IPS-20b (cell line): ENCODE measurements around the gene CCDC102A.

Experiments
- H3K27ac ChIP-seq: one replicate; pipeline ENCODE4 v1.5.1; 2013; ENCODE audit warnings: low read length
- H3K27me3 ChIP-seq: 2 replicates; pipeline ENCODE4 v1.6.1; 2013; ENCODE audit warnings: mild to moderate bottlenecking, low read length, inconsistent platforms; ENCODE audit not compliant: insufficient read depth
- H3K36me3 ChIP-seq: 2 replicates; pipeline ENCODE4 v1.6.1; 2013; ENCODE audit warnings: low read depth, mild to moderate bottlenecking, inconsistent platforms, low read length, moderate library complexity; ENCODE audit not compliant: insufficient read depth
- H3K4me1 ChIP-seq: 2 replicates; pipeline ENCODE4 v1.6.1; 2013; ENCODE audit warnings: mild to moderate bottlenecking, control low read depth, inconsistent platforms, low read length, moderate library complexity; ENCODE audit not compliant: insufficient read depth
- H3K4me3 ChIP-seq: 2 replicates; pipeline ENCODE4 v1.5.1; 2013; ENCODE audit warnings: mild to moderate bottlenecking, low read length, inconsistent platforms
- H3K9ac ChIP-seq: 2 replicates; pipeline ENCODE4 v1.6.1; 2013; ENCODE audit warnings: low read depth, mild to moderate bottlenecking, inconsistent platforms, low read length, moderate library complexity
- H3K9me3 ChIP-seq: 2 replicates; pipeline ENCODE4 v1.6.1; 2013; ENCODE audit warnings: mild to moderate bottlenecking, low read depth, low read length, inconsistent platforms; ENCODE audit not compliant: insufficient read depth

Gene CCDC102A

GRCh38 chr16:57469917-57470470 lies 66.4 kb downstream of the CCDC102A start:
- no peaks in the 10 kb centered on the region for H3K9me3 ChIP-seq
- no peak overlapping the region for H3K27ac ChIP-seq
- peaks cover 17% of the 10 kb centered on the region for H3K4me1 ChIP-seq

GRCh38 chr16:57469046-57469445 lies 67.3 kb downstream of the CCDC102A start:
- H3K9ac ChIP-seq = no peak overlapping the region
- no peaks in the 10 kb centered on the region for H3K27me3 ChIP-seq
- peaks cover 17% of the 10 kb centered on the region for H3K4me1 ChIP-seq
- no peak overlapping the region for H3K4me3 ChIP-seq
- H3K36me3 ChIP-seq = peaks cover 92% of the 10 kb centered on the region
- H3K27ac ChIP-seq = no peak overlapping the region
- no peaks in the 10 kb centered on the region for H3K9me3 ChIP-seq

More at GRCh38 chr16:57469917-57470470, 66.4 kb downstream of the CCDC102A start:
- Histone ChIP-seq H3K9ac (no peak overlapping the region), H3K4me3 (no peak overlapping the region), H3K36me3 (peaks cover 90% of the 10 kb centered on the region), H3K27me3 (no peaks in the 10 kb centered on the region)

- H3K4me1 ChIP-seq = peaks cover 17% of the 10 kb centered on the region
- H3K9ac ChIP-seq = no peak overlapping the region
- no peak overlapping the region for H3K27ac ChIP-seq
- no peaks in the 10 kb centered on the region for H3K9me3 ChIP-seq
- no peak overlapping the region for H3K4me3 ChIP-seq
- peaks cover 89% of the 10 kb centered on the region for H3K36me3 ChIP-seq
- no peaks in the 10 kb centered on the region for H3K27me3 ChIP-seq
These were observed 68.0 kb downstream of the CCDC102A start for GRCh38 chr16:57468346-57468745.

GRCh38 chr16:57464523-57464922 lies 71.8 kb downstream of the CCDC102A start:
- Histone ChIP-seq H3K4me3 (no peak overlapping the region), H3K9ac (no peak overlapping the region), H3K27me3 (no peaks in the 10 kb centered on the region), H3K4me1 (no peaks in the 10 kb centered on the region), H3K9me3 (no peaks in the 10 kb centered on the region), H3K36me3 (peaks cover 73% of the 10 kb centered on the region), H3K27ac (no peak overlapping the region)

- H3K27ac ChIP-seq = no peak overlapping the region
These were observed 73.4 kb downstream of the CCDC102A start for GRCh38 chr16:57462978-57463362.

GRCh38 chr16:57462209-57462977 lies 74.0 kb downstream of the CCDC102A start, which contains the start of gene POLR2C:
Gene POLR2C, plus strand, starts transcription at chr16:57462679. Its CDS starts 46 bp downstream, at chr16:57462725.
- Histone ChIP-seq H3K9ac (peak within 1 kb of the TSS; percentile 89), H3K27me3 (no peaks in the 10 kb centered on the region), H3K27ac (no peak within 1 kb of the TSS), H3K36me3 (peaks cover 73% of the 10 kb centered on the region), H3K4me3 (peak within 1 kb of the TSS; percentile 98), H3K4me1 (no peaks in the 10 kb centered on the region), H3K9me3 (no peaks in the 10 kb centered on the region)

More at GRCh38 chr16:57462978-57463362, 73.4 kb downstream of the CCDC102A start:
- H3K36me3 ChIP-seq = peaks cover 73% of the 10 kb centered on the region
- no peaks in the 10 kb centered on the region for H3K9me3 ChIP-seq
- peak overlapping the region; percentile 98 for H3K4me3 ChIP-seq
- peak overlapping the region; percentile 89 for H3K9ac ChIP-seq
- H3K27me3 ChIP-seq = no peaks in the 10 kb centered on the region
- no peaks in the 10 kb centered on the region for H3K4me1 ChIP-seq
